Thyroid gland (tissue), 4 donors: Measurements from ENCODE around the gene OR2V2. TPM values are rescaled to one million over a fixed set of nuclear protein-coding genes. Genes with fewer than 3 reads are reported as not detected.

Source experiments
- DNase-seq, 2 donors: peaks; one replicate each; pipeline ENCODE4 v3.0.0-alpha.2; 2019
- H3K27ac ChIP-seq, 3 donors: fragments of 200-600 bp; sonication (generic); 1 replicate in 2 of 3; 2 replicates in 1 of 3; pipeline ENCODE4 v1.5.1; 2016 to 2019; ENCODE audit warnings: mild to moderate bottlenecking in 1 of 3, moderate library complexity in 1 of 3
- H3K27me3 ChIP-seq: fragments of 200-600 bp; sonication (generic); one replicate; pipeline ENCODE4 v1.5.1; 2019
- H3K36me3 ChIP-seq, 2 donors: fragments of 200-600 bp; sonication (generic); one replicate each; pipeline ENCODE4 v1.5.1; 2016 to 2019
- H3K4me1 ChIP-seq, 2 donors: fragments of 200-600 bp; sonication (generic); one replicate each; pipeline ENCODE4 v1.5.1; 2017 to 2019
- H3K4me3 ChIP-seq, 3 donors: fragments of 200-600 bp; sonication (generic); replicated peaks in 1 of 3; 1 replicate in 2 of 3; 2 replicates in 1 of 3; pipeline ENCODE4 v1.5.1; 2016; ENCODE audit warnings: mild to moderate bottlenecking in 1 of 3
- H3K9me3 ChIP-seq: fragments of 200-600 bp; sonication (generic); one replicate; pipeline ENCODE4 v1.5.1; 2017
- POLR2A ChIP-seq, 2 donors: fragments of 450-650 bp; IDR thresholded peaks; one replicate each; pipeline ENCODE4 v1.6.1; 2017; ENCODE audit warnings: antibody characterized with exemption in 2 of 2, mild to moderate bottlenecking in 2 of 2, moderate library complexity in 1 of 2
- WGBS, 2 donors: methylation state at CpG; one replicate each; pipeline ENCODE4 v1.1.5; 2017; 5-methylcytosine and 5-hydroxymethylcytosine counted together
- intact Hi-C: fragments of 100-400 bp; cut with DNase I; formaldehyde crosslinking; loops from one replicate; pipeline ENCODE4 v1.15.1; 2023
- total RNA-seq, 4 donors: library from RNA; depleted of rRNA; stranded (reverse); fragments of >200 nt; gene quantifications; one replicate each; pipeline ENCODE4 v1.2.3, GENCODE V29; 2016
- TF ChIP-seq, protein P1 (sequence below), 6 experiments: fragments of 200-600 bp in 3 of 6; fragments of 450-650 bp in 3 of 6; sonication (generic) in 3 of 6; IDR thresholded peaks; one replicate each; pipeline ENCODE4 v1.5.1; 2016 to 2019; ENCODE audit warnings: antibody characterized with exemption in 6 of 6, mild to moderate bottlenecking in 2 of 6, inconsistent platforms in 1 of 6, moderate library complexity in 1 of 6

OR2V2 gene
- total RNA-seq, 4 donors from 2014 or later: not detected

DNA sequence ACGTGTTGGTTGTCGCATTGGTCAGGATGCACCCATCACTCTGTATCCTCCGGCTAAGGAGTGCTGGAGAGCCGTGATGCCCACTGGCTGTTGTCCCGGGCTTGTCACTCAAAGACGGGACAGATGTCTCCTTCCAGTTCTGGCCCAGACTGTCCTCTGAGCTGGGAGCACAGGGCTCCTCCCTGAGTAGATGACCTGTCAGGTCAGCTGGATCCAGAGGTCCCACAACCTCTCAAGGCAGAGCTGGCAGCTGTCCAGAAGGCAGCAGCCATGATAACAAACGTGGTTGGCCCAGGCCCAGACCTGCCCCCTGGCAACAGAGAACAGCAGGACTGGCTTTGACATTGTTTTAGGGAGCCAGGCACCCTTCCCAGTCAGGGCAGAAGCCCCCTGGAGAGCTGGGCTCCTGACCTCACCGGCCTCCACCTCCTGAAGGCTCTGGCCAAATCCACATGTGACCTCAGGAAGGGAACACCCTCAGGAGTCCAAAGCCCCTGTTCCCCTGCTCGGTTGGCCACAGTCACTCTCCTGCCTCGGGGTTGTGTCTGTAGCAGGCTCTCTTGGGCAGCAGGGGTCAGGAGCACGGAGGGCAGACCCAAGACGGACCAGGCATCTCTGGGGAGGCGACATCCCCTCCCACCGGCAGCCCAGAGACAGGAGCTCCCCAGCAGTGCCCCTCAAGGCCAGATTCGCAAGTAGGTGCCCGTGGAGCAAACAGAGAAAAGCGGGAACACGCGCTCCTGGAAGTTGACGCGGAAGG is 47.3 kb downstream of the OR2V2 start:
- DNase-seq: peak; percentile 50 to 68
- Histone ChIP-seq H3K4me1 (peaks cover 4 to 8% of the 10 kb centered on the region in 2 donors), H3K27ac (no peak overlapping the region), H3K36me3 (no peaks in the 10 kb centered on the region), H3K9me3 (no peaks in the 10 kb centered on the region), H3K27me3 (no peaks in the 10 kb centered on the region), H3K4me3 (no peak overlapping the region)
- 77 to 78% methylated on average over 16 to 17 of the region's 21 CpGs for WGBS, 2 donors
- TF ChIP-seq, protein P1, sequence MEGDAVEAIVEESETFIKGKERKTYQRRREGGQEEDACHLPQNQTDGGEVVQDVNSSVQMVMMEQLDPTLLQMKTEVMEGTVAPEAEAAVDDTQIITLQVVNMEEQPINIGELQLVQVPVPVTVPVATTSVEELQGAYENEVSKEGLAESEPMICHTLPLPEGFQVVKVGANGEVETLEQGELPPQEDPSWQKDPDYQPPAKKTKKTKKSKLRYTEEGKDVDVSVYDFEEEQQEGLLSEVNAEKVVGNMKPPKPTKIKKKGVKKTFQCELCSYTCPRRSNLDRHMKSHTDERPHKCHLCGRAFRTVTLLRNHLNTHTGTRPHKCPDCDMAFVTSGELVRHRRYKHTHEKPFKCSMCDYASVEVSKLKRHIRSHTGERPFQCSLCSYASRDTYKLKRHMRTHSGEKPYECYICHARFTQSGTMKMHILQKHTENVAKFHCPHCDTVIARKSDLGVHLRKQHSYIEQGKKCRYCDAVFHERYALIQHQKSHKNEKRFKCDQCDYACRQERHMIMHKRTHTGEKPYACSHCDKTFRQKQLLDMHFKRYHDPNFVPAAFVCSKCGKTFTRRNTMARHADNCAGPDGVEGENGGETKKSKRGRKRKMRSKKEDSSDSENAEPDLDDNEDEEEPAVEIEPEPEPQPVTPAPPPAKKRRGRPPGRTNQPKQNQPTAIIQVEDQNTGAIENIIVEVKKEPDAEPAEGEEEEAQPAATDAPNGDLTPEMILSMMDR (IDR thresholded peaks at IDR 0.05): no peak
- TF ChIP-seq POLR2A (IDR thresholded peaks at IDR 0.05): no peak
- intact Hi-C loops: no loop called here

DNA sequence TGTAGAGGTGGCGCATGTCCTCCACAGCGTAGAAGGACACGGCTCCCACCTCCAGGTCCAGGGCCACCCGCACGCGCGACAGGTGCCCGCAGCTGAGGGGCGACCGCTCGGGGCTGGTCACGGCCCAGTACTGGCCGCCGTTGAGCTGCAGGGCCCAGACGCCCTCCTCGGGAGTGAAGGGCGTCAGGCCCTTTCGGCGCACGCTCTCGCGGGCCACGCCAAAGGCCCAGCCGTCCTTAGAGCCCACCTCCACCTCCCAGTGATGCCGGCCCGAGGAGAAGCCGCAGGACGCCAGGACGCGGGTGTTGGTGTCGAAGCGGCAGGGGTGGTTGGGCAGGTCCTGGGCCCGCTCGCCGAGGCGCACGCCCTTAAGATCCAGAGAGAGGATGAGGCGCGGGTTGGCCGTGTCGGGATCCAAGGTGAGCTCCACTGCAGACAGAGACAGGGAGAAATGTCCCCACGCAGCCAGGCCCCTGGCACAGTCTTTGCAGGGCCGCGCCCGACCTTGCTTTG is 47.9 kb downstream of the OR2V2 start:
- Histone ChIP-seq H3K36me3 (no peaks in the 10 kb centered on the region), H3K27me3 (no peaks in the 10 kb centered on the region), H3K27ac (no peak overlapping the region), H3K9me3 (no peaks in the 10 kb centered on the region), H3K4me1 (peaks cover 4 to 8% of the 10 kb centered on the region in 2 donors), H3K4me3 (no peak overlapping the region)
- intact Hi-C loops: no loop called here
- WGBS, 2 donors: 78 to 81% methylated on average over 17 to 27 of the region's 45 CpGs
- TF ChIP-seq, protein P1 (IDR thresholded peaks at IDR 0.05): no peak
- no peak for TF ChIP-seq POLR2A (IDR thresholded peaks at IDR 0.05)
- DNase-seq: no peak

DNA sequence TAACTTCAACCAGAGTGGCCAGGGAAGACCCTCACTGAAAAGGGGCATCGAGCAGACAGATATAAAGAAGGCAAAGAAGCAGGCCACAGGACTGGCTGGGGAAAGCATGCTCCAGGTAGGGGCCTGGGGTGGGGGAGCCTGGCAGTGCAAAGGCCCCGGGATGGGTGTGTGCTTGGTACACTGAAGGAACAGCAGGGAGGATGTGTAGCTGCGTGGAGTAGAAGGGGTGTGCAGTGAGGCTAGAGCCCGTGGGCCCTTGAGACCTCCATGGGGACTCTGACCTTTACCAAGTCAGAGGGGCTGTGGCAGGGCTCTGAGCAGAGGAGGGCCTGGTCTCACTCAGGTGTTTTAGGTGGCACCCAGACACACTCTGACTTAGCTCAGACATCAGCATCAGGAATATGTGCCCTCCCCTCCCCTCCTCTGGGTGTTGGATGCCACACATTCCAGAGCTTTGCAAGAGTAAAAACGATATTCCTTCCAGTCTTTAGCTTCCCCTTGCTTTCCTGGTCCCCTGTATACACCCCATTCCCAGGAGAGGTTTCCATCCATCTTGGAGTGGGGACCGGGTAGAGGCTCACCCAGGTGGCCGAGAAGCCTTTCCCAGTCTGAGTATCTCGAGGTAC is 50.1 kb downstream of the OR2V2 start:
- DNase-seq: no peak
- H3K27me3 ChIP-seq: no peaks in the 10 kb centered on the region
- no peak overlapping the region for H3K4me3 ChIP-seq
- intact Hi-C loops: no loop called here
- H3K27ac ChIP-seq: no peak overlapping the region
- 73 to 75% methylated on average over 8 of the region's 8 CpGs for WGBS, 2 donors
- peaks cover 1 to 4% of the 10 kb centered on the region in 2 donors for H3K4me1 ChIP-seq
- TF ChIP-seq, protein P1 (IDR thresholded peaks at IDR 0.05): no peak
- no peak for TF ChIP-seq POLR2A (IDR thresholded peaks at IDR 0.05)
- no peaks in the 10 kb centered on the region for H3K9me3 ChIP-seq
- no peaks in the 10 kb centered on the region for H3K36me3 ChIP-seq

DNA sequence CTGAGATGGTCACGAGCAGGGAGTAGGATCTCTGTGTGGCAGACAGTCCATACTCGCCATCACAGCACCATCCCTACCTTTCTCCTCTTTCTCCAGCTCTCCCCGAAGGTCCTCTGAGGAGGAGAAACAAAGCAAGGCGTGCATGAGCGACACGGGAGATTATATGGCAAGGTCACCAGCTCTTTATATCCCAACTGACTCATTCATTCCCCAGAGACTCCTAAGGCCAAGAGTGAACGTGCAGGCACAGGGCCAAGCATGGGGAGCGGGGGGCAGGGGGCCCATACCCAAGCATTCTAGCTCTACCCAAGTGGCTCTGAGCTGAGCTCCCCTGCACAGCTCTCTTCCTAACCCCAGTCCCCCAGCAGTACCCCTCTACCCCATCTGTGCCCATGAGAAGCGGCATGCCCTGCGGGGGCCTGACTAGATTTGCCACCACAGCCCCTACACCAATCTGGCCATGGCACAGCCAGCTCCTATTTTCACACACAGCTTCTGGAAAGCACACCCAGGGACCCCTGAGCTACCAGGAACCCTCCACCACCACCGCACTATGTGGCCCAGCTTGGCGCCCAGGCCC is 50.8 kb downstream of the OR2V2 start:
- 79 to 89% methylated on average over 11 to 12 of the region's 12 CpGs for WGBS, 2 donors
- intact Hi-C loops: no loop called here
- no peaks in the 10 kb centered on the region for H3K27me3 ChIP-seq
- no peak for TF ChIP-seq POLR2A (IDR thresholded peaks at IDR 0.05)
- TF ChIP-seq, protein P1 (IDR thresholded peaks at IDR 0.05): no peak
- DNase-seq: no peak
- H3K36me3 ChIP-seq: no peaks in the 10 kb centered on the region
- no peaks in the 10 kb centered on the region for H3K4me1 ChIP-seq
- H3K27ac ChIP-seq: no peak overlapping the region
- H3K4me3 ChIP-seq: no peak overlapping the region
- H3K9me3 ChIP-seq: no peaks in the 10 kb centered on the region
